Endothelial cell of umbilical vein (primary cell): ENCODE data around the gene LRRC41. TPM values are rescaled to one million over a fixed set of nuclear protein-coding genes. Genes with fewer than 3 reads are reported as not detected.

Experiments
- BruUV-seq: library from RNA; stranded (reverse); fragments of 400-500 nt; replicated peaks from 2 replicates; lab custom pipeline; 2021; lab: Mats Ljungman, UMichigan
- CTCF ChIA-PET: fragments of 300-600, 350-600 bp; sonication (Branson Sonifier 250); formaldehyde crosslinking; loops from one replicate; lab custom pipeline; 2021; ENCODE audit warnings: antibody characterized with exemption, inconsistent platforms; lab: Charles Lee
- POLR2A ChIA-PET: fragments of 300-600, 350-600 bp; sonication (Branson Sonifier 250); formaldehyde crosslinking; loops from one replicate; lab custom pipeline; 2021; ENCODE audit warnings: antibody characterized with exemption, inconsistent platforms; lab: Charles Lee
- DNase-seq: peaks from one replicate; pipeline ENCODE4 v3.0.0-alpha.2; 2011; ENCODE audit warnings: low read depth, low spot score
- FAIRE-seq: peaks from 2 replicates; lab custom pipeline; 2011; peaks lifted over from hg19 to GRCh38; lab: Jason Lieb, UNC
- H2AFZ ChIP-seq: 2 replicates; pipeline ENCODE4 v1.6.0; 2012; ENCODE audit warnings: low read depth, low read length, control low read depth, inconsistent platforms
- H3K27ac ChIP-seq: 2 replicates; pipeline ENCODE4 v1.5.1; 2011; ENCODE audit warnings: low read depth, mild to moderate bottlenecking, control low read depth, low read length, moderate library complexity; ENCODE audit not compliant: insufficient read depth
- H3K27me3 ChIP-seq, 2 experiments: 2 replicates each; pipeline versions ENCODE4 v1.6.0 to v1.6.1; 2011; ENCODE audit warnings: low read length in 2 of 2, mixed read lengths in 1 of 2; ENCODE audit not compliant: control insufficient read depth in 2 of 2, insufficient read depth in 2 of 2
- H3K36me3 ChIP-seq, 2 experiments: 2 replicates in 1 of 2; 3 replicates in 1 of 2; pipeline ENCODE4 v1.5.1; 2011; ENCODE audit warnings: low read length in 2 of 2, mild to moderate bottlenecking in 1 of 2, moderate library complexity in 1 of 2; ENCODE audit not compliant: control insufficient read depth in 2 of 2, insufficient read depth in 2 of 2; ENCODE audit errors: extremely low read depth in 1 of 2
- H3K4me1 ChIP-seq: 3 replicates; pipeline ENCODE4 v1.5.1; 2011; ENCODE audit warnings: mild to moderate bottlenecking, low read length; ENCODE audit not compliant: control insufficient read depth, insufficient read depth; ENCODE audit errors: extremely low read depth
- H3K4me2 ChIP-seq: 2 replicates; pipeline ENCODE4 v1.6.1; 2011; ENCODE audit warnings: low read length, control low read depth, mixed read lengths; ENCODE audit not compliant: insufficient read depth
- H3K4me3 ChIP-seq, 3 experiments: fragments of 200-600 bp in 1 of 3; sonication (generic), shearing (Covaris generic) in 1 of 3; replicated peaks in 1 of 3; 2 replicates each; pipeline ENCODE4 v1.5.1; 2011 to 2016; ENCODE audit warnings: control low read depth in 3 of 3, low read length in 3 of 3, mild to moderate bottlenecking in 2 of 3, inconsistent platforms in 1 of 3, low read depth in 1 of 3, moderate library complexity in 1 of 3; ENCODE audit not compliant: insufficient read depth in 1 of 3
- H3K79me2 ChIP-seq: 2 replicates; pipeline ENCODE4 v1.6.0; 2012; ENCODE audit warnings: low read length, inconsistent platforms; ENCODE audit not compliant: control insufficient read depth, insufficient read depth
- H3K9ac ChIP-seq: replicated peaks from 2 replicates; pipeline ENCODE3; 2011; ENCODE audit warnings: low read length, control low read depth; ENCODE audit not compliant: insufficient read depth; ENCODE audit errors: extremely low read depth
- H3K9me1 ChIP-seq: replicated peaks from 3 replicates; pipeline ENCODE4 v1.6.0; 2011; ENCODE audit warnings: mild to moderate bottlenecking, low read length; ENCODE audit not compliant: control insufficient read depth, insufficient read depth; ENCODE audit errors: extremely low read depth
- H3K9me3 ChIP-seq: replicated peaks from 2 replicates; pipeline ENCODE4 v1.5.1; 2012; ENCODE audit warnings: low read length, inconsistent platforms; ENCODE audit not compliant: control insufficient read depth, insufficient read depth
- H4K20me1 ChIP-seq: replicated peaks from 2 replicates; pipeline ENCODE3; 2011; ENCODE audit warnings: mild to moderate bottlenecking, low read length; ENCODE audit not compliant: control insufficient read depth, insufficient read depth; ENCODE audit errors: extremely low read depth
- EZH2 ChIP-seq: IDR thresholded peaks from 2 replicates; pipeline ENCODE4 v1.6.1; 2012; ENCODE audit warnings: borderline replicate concordance, low read depth, mild to moderate bottlenecking, moderate library complexity, low read length, inconsistent platforms; ENCODE audit not compliant: severe bottlenecking
- FOS ChIP-seq: IDR thresholded peaks from 2 replicates; pipeline ENCODE4 v1.6.1; 2011; ENCODE audit warnings: mild to moderate bottlenecking, low read length, moderate library complexity, borderline replicate concordance; ENCODE audit not compliant: insufficient read depth
- JUN ChIP-seq: IDR thresholded peaks from 2 replicates; pipeline ENCODE4 v1.6.1; 2011; ENCODE audit warnings: borderline replicate concordance, low read depth; ENCODE audit not compliant: insufficient read length, insufficient read depth
- MYC ChIP-seq: IDR thresholded peaks from one replicate; pipeline ENCODE4 v1.6.1; 2011; ENCODE audit warnings: mild to moderate bottlenecking, low read depth, low read length
- POLR2AphosphoS5 ChIP-seq: IDR thresholded peaks from 2 replicates; pipeline ENCODE4 v1.6.1; 2012; ENCODE audit warnings: low read depth, mild to moderate bottlenecking, control low read depth, low read length, moderate library complexity; ENCODE audit not compliant: insufficient read depth
- dilution Hi-C: fragments of 300-500 bp; cut with MboI; formaldehyde crosslinking; loops from one replicate; pipeline ENCODE4 v1.15.0; 2019; ENCODE audit warnings: low sequenced_read_pairs; ENCODE audit not compliant: extremely low pct_ligation_motif_present
- intact Hi-C: fragments of 100-400 bp; cut with micrococcal nuclease; formaldehyde crosslinking; loops from one replicate; pipeline ENCODE4 v1.10.0; 2022
- polyA plus RNA-seq, 4 experiments: library from polyadenylated mRNA; depleted of rRNA in 3 of 4; stranded (reverse) in 3 of 4; unstranded in 1 of 4; fragments of >200 nt; gene quantifications; 2 replicates each; pipeline versions ENCODE4 v1.2.1 to v1.2.3, GENCODE V29; 2011 to 2012; ENCODE audit warnings: missing spikeins in 1 of 4
- total RNA-seq: library from RNA; stranded (reverse); gene quantifications from 2 replicates; pipeline ENCODE4 v1.2.3, GENCODE V29; 2021
- TF ChIP-seq, protein P1 (sequence below): IDR thresholded peaks from 2 replicates; pipeline ENCODE4 v1.6.1; 2011; ENCODE audit not compliant: insufficient read depth, insufficient read length
- TF ChIP-seq, protein P2 (sequence below), 2 donors: IDR thresholded peaks; 1 replicate in 1 of 2; 2 replicates in 1 of 2; pipeline ENCODE4 v1.5.1; 2011; ENCODE audit warnings: low read length in 2 of 2, mild to moderate bottlenecking in 2 of 2, moderate library complexity in 2 of 2, control low read depth in 1 of 2, inconsistent platforms in 1 of 2, low read depth in 1 of 2; ENCODE audit not compliant: insufficient read depth in 1 of 2; ENCODE audit errors: extremely low read depth in 1 of 2

Gene LRRC41
- total and polyA plus RNA-seq, 2 donors (not counting 3 experiments of a cell fraction or from before 2014, with no cell fraction given), result 69.2 to 91.1 TPM

DNA sequence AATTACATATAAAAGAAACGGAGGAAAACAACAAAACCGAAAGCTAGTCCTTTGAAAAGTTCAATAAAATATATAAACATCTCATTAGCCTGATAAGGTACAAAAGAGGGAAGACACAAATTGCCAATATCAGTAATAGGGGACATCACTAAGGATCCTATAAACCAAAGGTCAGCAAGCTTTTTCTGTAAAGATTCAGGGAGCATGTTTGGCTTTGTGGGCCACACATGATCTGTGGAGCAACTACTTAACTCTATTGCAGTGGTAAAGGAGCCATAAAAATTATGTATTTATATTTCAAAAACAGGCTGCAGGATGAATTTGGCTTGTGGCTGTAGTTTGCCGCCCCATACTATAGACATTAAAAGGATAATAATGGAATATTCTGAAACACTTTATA is 31.7 kb upstream of the LRRC41 start:
- H3K27ac ChIP-seq, result no peak overlapping the region
- intact Hi-C loops (no loop called here), dilution Hi-C loops (no loop called here)
- POLR2A ChIA-PET, result no interaction called here
- FAIRE-seq (no peak), DNase-seq (no peak)
- H3K27me3 ChIP-seq, result no peaks in the 10 kb centered on the region
- peaks cover 5% of the 10 kb centered on the region for H3K4me1 ChIP-seq
- no peaks in the 10 kb centered on the region for H4K20me1 ChIP-seq
- H3K9me1 ChIP-seq, result no peaks in the 10 kb centered on the region
- no peak overlapping the region for H2AFZ ChIP-seq
- H3K9ac ChIP-seq, result no peak overlapping the region
- no peaks in the 10 kb centered on the region for H3K36me3 ChIP-seq
- TF ChIP-seq POLR2AphosphoS5, result no peak
- TF ChIP-seq MYC, result no peak
- TF ChIP-seq, protein P1, sequence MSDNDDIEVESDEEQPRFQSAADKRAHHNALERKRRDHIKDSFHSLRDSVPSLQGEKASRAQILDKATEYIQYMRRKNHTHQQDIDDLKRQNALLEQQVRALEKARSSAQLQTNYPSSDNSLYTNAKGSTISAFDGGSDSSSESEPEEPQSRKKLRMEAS, result no peak
- CTCF ChIA-PET, result interaction anchor here (1.3 to 1.6 kb wide), 2 partner anchors 12 to 32 kb away, joined by 4 to 5 read pairs; no protein-coding TSS in a partner anchor
- H3K79me2 ChIP-seq, result no peaks in the 10 kb centered on the region
- no peak overlapping the region for H3K4me2 ChIP-seq
- no peaks in the 10 kb centered on the region for H3K9me3 ChIP-seq
- H3K4me3 ChIP-seq, result no peak overlapping the region
- no TSS peak for BruUV-seq

DNA sequence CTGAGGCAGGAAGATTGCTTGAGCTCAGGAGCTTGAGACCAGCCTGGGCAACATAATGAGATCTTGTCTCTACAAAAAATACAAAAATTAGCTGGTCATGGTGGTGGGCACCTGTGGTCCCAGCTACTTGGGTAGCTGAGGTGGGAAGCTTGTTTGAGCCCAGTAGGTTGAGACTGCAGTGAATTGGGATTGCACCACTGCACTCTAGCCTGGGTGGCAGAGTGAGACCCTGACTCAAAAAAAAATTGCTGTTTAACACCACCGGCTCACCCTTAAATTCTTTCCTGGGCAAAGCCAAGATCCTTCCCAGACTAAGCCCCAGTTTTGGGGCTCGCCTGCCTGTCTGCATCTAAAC is 30.6 kb upstream of the LRRC41 start:
- Histone ChIP-seq H2AFZ (no peak overlapping the region), H3K9ac (no peak overlapping the region), H3K4me2 (no peak overlapping the region), H3K4me1 (no peaks in the 10 kb centered on the region), H3K9me1 (no peaks in the 10 kb centered on the region), H3K27ac (no peak overlapping the region), H3K36me3 (no peaks in the 10 kb centered on the region), H4K20me1 (no peaks in the 10 kb centered on the region), H3K9me3 (no peaks in the 10 kb centered on the region), H3K4me3 (no peak overlapping the region), H3K27me3 (no peaks in the 10 kb centered on the region), H3K79me2 (no peaks in the 10 kb centered on the region)
- intact Hi-C loops, result no loop called here
- ChIA-PET CTCF (interaction anchor here (0.8 to 2.0 kb wide), 6 partner anchors 8 to 89 kb away, joined by 3 to 45 read pairs (median 4); partner anchors contain the start of genes LRRC41 and UQCRH), POLR2A (interaction anchor here (1.6 kb wide), 1 partner anchor 14 kb away, joined by 4 read pairs; no protein-coding TSS in a partner anchor)
- DNase-seq (no peak), FAIRE-seq (no peak)
- BruUV-seq, result no TSS peak
- dilution Hi-C loops, result no loop called here
- TF ChIP-seq EZH2 (no peak), FOS (no peak), MYC (no peak), JUN (no peak)
- TF ChIP-seq, protein P1, result no peak
- TF ChIP-seq, protein P2, sequence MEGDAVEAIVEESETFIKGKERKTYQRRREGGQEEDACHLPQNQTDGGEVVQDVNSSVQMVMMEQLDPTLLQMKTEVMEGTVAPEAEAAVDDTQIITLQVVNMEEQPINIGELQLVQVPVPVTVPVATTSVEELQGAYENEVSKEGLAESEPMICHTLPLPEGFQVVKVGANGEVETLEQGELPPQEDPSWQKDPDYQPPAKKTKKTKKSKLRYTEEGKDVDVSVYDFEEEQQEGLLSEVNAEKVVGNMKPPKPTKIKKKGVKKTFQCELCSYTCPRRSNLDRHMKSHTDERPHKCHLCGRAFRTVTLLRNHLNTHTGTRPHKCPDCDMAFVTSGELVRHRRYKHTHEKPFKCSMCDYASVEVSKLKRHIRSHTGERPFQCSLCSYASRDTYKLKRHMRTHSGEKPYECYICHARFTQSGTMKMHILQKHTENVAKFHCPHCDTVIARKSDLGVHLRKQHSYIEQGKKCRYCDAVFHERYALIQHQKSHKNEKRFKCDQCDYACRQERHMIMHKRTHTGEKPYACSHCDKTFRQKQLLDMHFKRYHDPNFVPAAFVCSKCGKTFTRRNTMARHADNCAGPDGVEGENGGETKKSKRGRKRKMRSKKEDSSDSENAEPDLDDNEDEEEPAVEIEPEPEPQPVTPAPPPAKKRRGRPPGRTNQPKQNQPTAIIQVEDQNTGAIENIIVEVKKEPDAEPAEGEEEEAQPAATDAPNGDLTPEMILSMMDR (IDR thresholded peaks at IDR 0.05; ENCODE audit: extremely low read depth in 1 of 2, insufficient read depth in 1 of 2, low read depth in 1 of 2, low read length in 2 of 2), result no peak
